CD4-positive, alpha-beta T cell treated with Interferon alpha-2 for 1 hour (primary cell): ENCODE results near the gene LLGL2.

Experiments
- DNase-seq, 2 donors: peaks; one replicate each; pipeline ENCODE4 v3.0.0-alpha.2; 2020 to 2022

Gene LLGL2

DNA sequence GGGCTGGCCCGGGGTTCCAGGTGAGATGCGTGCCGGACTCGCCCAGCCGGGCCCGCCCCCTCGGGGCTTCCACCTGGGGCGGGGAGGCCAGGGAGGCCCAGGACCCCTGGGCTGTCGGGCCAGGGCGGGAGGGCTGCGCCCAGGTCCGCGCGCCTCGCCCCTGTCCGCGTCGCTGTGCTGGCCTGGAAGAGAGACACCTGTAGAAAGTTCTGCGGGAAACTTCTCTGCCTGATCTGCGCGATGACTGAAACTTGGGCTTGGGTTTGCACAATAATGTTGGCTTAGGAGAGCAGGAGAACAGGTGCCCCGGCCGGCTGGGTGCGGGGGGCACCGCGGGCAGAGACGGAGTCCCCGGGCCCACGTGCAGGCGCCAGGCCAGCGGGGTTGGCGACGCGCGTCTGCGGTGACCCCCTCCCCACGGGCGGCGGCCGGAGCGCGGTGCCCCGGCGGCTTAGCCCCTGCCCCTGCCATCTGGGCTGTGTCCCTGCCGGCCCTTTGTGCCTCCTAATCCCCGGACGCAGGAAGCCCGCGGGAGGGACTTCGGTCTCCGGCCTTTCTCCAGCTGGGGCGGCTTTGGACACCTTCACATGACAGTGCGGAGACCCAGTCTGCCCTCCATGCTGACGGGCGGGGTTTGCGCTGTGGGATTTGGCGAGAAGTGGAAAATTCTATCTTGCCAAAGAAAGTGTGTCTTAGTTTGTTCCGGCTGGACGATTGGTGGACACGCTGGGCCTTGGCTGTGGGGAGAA lies 483 bp downstream of the LLGL2 start:
- DNase-seq = no peak

DNA sequence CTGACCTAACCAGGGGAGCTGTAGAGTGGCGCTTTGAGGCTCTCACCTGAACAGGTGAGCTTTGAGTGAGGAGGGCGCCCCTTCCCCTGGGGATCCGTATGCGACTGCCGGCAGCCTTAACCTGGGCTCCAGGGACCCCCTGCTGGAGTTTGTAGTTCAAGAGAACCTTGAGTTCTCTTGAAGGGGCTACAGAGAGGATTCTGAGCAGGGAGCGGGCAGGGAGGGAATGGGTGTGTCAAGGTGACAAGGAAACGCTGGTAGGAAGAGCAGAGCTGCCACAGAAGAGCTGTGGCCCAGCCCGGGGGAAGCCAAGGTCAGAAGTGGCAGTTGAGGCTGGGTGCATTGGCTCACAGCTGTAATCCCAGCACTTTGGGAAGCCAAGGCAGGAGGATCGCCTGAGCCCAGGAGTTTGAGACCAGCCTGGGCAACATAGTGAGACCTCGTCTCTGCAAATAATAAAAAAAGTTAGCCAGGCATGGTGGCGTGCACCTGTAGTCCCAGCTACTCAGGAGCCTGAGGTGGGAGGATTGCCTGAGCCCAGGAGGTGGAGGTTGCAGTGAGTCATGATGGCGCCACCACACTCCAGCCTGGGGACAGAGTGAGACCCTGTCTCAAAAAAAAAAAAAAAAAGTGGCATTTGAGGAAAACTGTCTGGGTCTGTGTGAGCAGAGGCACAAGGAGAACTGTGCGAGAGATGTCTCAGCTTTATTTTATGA lies 1.2 kb downstream of the LLGL2 start:
- no peak for DNase-seq

DNA sequence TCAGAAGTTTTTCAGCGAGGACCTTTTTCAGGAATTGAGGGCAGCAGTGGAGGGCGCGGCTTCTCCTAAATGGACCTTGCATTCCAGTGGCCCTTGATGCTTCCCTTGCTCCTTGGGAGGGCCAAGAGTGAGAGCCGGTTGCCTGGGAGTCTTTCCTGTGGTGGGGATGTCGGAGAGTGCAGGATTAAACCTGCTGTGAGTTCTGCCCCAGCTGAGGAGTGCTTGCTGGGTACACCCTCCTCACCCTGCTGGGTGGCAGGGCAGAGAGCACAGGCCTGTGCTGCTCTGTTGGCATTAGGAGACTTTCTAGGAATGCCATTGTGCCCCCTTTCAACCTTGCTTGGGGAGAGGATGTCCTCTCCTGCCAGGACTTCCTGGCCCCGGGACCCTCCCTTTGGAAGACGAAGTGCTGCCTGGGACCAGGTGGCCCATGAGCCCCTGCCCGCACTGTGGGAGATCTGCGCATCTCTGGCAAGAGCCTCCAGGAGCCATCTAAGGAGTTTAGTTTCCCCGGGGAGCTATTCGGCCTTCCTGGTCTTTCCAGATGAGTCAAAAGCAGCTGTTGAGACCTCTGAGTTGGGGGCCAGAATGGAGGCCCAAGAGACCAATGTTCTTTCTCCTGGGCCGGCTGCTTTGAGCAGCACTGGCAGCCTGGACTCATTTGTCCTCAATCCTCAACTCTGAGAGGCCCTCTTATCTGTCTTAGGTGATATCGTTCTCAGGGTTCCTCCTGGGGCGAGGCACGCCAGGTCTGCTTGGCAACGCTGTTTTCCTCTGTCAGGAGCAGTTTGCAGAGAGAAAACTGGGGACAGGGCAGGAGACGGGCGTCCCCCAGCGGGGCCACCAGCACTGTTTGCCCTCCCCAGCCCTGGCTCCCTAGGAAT lies 5.6 kb downstream of the LLGL2 start:
- no peak for DNase-seq

DNA sequence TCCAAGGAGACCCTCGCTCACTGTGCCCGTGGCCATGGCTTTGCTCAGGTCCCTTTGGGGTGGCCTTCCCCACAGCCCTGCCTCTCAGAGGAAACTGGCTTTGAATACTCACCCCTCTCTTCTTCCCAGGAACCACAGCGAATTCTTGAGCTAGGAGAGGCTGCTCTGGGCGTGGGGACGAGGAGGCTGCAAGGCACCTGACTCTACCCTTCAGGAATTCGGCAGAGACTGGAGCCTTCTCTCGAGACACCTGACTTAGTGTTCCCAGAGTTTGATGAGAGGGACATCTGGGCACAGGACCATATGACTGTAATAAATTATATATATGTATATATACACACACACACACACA lies 6.2 kb downstream of the LLGL2 start:
- no peak for DNase-seq

DNA sequence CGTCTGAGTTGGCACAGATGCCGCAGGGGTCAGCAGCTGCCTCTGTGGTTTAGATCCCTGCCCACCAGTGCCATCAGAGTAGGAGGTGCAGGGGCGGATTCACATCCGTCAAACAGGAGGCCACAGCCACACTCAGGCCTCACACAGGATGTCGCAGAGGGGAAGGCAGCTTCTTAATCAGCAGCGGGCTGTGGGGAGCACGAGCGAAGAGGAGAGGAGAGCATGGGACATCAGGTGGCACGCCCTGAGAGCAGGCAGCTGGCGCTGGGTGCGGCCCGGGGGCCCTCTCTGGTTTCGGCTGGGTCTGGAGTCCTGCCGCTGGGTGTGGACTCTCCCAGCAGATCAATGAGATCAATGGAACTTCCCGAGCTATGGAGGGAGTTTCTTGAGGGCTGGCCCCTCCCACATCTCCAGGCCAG lies 9.6 kb downstream of the LLGL2 start:
- DNase-seq = peak; percentile 43 to 69

DNA sequence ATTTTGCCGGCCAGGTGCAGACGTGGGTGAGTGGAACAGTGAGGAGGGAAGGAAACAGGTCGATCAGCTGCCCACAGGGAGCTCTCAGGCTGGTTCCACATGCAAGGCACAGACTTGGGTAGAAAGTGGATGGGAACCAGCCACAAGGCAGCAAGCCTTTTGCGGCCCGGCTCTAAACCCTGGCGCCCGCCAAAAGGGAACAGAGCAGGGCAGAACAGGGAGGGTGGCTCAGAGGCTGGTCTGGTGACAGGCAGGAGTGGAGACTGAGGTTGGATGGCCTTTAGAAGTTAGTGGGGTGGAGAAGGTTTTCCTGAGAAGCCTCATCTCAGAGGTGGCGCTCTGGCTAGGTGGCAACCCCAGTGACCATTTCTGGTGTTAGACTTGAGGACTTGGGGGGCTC lies 10.4 kb downstream of the LLGL2 start:
- no peak for DNase-seq

DNA sequence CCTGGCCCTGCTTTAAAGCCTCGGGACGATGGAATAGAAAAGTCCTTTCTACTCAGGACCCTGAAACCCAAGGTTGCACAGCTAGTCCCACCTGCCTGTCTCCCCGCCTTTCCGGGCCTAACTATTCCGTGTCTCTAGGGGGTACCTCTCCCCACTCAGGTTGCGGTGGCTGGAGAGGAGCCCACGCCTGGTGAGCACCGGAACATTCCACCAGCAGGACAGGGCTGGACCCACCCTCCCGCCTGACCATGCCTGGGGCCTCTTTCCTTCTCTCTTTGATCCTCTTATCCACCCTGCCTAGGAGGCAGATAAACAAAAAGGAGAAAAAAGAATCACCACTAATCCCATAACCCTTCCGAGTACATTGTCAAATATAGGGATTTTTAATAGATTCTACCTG lies 10.9 kb downstream of the LLGL2 start:
- DNase-seq = no peak

DNA sequence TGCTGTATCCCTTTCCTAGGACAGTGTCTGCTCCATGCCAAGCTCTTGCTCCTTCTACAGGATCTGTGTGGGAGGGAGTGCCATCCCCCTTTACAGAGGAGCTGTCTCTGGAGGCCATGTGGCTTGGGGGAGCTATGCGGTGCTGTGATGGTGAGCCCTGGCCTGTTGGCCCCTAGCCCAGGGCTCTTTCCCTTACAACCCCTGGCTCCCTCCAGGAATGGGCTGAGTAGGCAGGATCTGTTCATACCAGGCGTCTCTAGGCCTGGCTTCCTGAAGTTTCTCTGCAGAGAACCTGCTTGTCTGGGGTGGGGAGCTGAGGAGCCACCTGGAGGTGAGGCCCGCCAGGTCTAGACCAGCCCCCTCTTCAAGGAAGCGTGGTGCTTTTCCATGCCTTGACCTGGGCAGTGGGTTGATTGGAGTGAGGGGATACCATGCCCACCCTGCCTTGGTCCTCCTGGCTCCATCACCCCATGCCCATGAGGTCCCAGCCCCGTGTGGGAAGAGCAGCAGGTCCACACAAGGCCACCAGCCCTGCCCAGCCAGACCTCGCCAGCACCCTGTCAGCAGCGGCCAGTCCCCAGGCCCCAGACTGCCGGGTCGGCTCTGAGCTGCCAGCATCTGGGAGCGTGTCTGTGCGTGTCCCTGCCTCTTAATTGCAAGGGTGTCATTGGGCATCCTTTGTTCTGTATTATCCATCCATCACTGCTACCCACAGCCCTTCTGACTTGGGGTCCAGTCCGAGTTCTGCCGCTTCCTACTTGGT lies 14.7 kb downstream of the LLGL2 start:
- no peak for DNase-seq

DNA sequence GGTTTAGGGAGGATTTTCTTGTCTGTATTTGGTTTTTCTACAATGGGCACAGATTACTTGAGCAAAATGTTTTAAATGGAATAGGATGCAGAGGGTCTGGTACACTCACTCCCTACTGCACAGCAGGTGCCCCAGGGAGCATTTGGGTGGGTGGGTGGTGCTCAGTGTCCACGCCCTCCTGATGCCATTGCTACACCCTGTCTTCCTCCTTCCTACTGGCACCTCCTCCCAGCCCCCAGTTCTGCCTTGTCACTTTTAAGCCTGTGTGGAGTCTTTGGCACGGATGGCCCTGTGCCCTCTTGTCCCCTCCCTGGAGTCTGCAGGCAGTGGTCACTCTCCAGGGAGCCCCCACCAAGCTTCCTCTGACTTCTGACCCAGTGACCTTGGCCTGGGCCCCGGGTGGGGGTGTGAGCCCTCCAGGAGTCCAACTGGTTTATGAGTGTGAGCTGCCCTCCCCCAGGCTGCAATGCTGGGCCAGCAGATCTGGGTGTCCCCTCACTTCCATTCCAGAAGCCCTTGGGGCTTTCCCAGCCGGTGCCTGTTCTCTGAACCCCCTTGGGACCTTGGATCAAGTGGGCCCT lies 15.5 kb downstream of the LLGL2 start:
- no peak for DNase-seq

DNA sequence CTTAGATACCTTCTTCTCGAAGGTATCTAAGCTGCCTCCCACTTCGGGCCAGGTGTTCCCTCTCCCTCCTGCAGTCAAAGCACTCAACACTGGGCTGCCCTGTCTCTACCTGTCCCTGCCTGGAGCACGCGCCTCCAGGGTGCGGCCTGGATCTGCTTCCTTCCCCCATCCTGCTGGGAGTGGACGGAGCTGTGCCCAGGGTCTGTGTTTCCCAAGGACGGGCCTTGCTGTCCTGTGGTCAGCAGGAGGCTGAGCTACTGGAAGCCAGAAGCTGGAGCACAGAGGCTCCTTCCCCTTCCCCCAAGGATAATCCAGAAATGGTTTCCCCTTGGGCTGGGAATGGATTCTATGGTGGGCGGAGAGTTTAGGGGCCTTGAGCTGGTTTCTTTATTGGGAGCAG lies 16.7 kb downstream of the LLGL2 start:
- DNase-seq = no peak

DNA sequence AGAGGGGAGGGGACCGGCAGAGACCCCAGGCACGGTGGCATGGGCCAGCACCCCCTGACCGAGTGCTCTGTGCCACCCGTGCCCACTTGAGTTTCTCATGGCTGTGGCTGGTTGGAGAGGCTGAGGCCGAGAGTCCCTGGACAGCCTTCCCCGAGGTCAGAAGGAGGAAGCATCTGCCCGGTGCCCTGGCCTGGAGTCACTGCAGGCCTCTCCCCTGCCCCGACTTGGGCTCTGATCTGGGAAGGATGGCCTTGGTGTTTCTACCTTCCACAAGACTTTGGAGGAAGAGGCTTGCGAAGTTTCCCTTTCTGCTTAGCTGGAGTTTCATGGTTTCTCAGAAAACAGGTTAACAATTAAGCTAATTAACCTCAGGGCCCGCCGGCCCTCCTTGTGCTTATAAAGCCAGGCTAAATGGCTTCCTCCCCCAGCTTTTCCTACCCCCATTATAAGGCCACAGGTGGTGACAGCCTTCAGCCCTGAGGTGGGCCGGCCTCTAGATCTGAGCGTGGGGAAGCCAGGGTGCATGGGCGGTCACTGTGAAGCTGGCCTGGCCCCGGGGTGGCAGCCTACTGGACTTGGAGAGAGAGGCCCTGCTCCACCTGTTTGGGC lies 17.3 kb downstream of the LLGL2 start:
- no peak for DNase-seq

DNA sequence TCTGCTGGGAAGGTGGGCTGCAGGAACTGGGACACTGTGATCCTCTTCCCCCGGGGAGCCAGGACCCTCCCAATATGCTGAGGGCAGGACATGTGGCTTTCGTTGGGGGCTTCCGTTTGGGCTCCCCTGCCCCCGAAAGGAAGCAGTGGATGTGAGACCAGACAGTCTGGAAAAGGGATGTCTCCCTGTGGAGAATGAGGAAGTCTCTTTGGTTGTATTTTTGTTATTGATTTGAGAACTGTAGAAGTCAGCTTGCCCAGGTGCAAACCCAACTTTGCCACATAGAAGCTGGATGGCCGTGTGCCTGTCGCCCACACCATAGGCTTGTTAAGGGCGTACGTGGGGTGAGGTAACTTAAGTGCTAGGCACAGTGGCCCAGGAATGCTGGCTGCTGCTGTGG lies 18.8 kb downstream of the LLGL2 start:
- no peak for DNase-seq

DNA sequence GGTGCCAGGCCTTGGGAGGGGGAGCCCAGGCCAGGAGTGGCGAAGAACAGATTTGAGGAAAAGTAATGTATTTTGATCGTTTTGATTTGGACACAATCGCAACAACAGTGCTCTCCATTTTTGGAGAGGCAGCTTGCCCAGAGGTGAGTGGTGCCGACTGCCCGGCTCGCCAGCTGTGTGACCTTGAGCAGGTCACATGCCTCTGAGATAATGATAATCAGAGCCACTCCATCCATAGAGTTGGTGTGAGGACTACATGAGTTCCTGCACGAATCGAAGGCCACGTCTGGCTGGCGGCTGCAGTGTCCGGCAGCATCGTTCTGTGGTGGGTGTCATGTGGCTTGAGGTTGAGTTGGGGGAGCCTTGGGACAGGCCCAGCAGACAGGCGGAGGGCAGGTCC lies 20.7 kb downstream of the LLGL2 start:
- no peak for DNase-seq

DNA sequence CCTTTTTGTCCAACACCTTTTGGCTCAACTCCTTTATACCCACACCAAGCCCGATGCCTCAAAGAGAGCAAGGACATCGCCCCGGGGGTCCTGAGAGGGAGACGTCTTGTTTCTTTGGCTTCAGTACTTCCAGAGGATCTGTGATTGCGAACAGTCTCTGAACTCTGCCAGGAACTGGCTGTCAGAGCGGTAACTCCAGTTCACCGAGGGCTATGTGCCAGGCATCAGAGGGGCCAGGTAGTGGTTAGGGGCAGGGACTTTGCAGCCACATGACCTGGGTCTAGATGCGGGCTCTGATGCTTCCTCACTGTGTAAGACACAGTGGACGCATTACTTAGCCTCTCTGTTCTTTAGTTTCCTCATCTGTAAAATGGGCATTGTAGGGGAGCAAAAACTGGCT lies 21.6 kb downstream of the LLGL2 start:
- DNase-seq = no peak

DNA sequence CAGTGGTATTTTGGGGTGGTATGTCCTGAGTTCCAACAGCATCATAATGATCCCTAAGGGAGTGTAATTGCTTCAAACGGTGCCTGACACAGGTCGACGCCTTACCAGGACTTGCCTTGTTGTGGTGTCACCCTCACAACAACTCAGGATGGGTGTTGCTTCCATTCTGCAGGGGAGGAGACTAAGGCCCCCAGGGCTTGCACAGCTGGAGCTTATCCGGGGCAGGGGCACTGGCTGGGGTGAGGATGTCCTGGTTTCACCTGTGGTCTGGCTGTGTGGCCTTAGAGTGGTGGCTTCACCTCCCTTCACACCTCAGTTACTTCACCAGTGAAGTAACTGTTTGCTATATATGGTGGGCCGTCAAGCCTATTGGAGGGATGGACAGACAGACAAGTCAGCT lies 23.3 kb downstream of the LLGL2 start:
- DNase-seq = no peak

DNA sequence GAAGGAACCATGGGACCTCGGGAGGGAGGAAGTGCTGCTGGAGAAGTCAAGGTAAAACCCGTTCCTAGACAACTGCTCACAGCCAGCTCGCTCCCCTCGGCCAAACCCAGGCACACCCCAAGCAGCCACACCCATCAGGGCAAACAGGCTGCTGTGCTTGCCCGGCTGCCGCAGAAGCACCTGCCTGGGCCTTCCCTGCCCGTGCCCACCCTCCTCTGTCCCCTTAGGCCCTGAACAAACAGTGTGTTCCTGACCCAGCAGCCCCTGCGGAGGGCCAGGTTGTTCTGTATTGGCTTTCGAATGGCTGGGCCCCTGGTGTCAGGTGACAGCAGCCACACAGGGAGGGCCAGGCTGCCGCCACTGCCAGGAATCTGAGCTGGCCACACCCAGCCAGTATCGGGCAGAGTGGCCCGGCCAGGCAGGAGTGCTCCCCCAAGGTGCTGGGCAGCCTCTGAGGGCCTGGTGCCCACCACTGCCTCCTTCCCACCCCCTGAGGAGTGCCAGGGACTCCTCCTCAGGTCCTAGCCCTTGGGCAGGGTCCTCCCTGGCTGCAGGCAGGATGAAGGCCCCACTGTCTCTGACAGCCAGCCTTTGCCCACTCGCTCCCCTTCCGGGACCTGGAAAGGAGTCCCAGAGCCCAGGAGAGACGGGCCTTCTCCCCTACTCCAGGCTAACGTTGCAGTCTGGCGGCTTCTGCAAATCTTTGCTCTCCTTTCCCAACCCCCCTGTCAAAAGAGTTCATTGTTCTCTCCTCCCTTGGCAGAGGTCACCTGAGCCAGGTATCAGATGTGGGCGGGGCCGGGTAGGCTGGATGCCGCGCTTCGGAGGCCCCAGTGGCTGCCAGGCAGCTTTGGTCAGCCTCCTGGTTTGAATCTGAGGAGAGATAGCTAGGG lies 24.0 kb downstream of the LLGL2 start:
- DNase-seq = no peak

DNA sequence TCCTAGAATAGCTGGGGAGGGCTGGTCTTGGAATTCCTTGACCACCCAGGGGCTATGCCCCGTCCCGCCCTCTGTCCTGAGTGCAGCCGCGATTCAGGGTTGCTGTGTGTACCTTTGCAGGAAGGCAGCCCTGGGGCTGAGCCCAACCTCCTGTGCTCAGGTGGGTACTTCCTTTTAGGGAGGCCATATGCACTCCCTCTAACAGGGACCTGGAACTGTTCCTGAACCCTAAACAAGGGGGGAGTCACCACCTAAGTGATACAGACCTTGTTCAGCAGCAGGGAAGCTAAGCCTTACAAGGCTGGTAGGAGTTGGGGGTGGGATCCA lies 24.6 kb downstream of the LLGL2 start:
- no peak for DNase-seq

DNA sequence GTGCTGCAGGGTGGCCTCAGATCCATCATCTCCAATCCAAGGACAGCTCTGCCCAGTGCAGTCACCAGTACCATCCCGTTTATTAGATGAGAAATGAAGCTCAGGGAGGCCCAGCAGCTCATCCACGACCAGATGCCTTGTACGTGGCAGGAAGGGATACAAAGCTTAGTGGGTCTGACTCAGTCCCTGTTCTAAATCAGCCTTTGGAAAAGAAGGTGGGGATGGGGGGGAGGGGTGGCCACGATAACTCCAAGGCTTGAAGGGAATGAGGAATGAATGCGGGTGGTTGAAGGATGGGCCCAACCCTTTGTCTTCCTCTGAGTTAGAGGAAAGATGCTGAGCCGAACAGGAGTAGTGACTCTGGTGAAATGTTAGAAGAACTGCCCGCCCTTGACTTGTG lies 25.8 kb downstream of the LLGL2 start:
- DNase-seq = no peak

DNA sequence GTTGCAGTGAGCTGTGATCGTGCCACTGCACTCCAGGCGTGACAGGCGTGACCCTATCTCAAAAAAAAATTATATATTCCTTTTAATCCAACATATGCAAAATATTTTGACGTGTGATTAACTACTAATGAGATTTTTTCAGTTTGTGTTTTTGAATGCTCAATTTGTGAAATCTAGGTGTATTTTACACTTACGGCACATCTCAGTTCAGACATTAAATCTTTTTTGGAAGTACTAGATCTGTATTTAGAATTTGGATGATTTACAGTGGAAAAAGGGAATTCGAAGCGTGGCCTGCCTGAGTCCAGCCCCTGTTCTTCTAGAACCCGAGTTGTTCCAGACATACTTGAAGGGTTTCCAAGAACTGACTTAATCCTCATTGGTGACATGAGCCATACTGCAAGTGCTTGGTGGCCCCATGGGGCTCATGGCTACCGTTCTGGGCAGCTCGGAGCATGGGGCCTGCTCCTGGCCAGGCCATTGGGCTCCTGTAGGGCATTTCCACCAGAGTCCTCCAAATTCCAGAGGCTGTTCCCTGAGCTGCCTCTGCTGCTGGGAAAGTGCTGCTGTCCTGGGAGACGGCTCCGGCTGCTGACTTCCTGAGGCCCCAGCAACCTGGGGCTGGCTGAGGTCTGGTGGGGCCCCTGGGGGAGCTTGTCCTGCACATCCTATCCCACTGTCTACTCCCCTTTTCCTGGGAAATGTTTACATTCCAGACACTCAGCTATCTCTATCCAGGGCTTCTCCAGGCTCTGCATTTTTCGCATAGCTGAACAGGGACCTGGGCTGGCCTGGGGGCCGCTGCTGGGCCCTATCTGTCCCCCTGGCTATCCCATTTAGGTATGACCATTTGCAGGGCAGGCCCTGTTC lies 27.2 kb downstream of the LLGL2 start:
- no peak for DNase-seq
